GM19035 (cell line): ENCODE results near the gene CNTNAP2.
"Not testable (repeated sequence)": the region's sequence is repeated elsewhere in the genome, so short reads cannot be mapped to it uniquely, and the experiment has no call there.

Experiments used
- ATAC-seq: cut with Tn5 transposase; IDR thresholded peaks from one replicate; pipeline ENCODE4 v1.9.1; 2021; ENCODE audit not compliant: unreplicated experiment

The CNTNAP2 gene

DNA sequence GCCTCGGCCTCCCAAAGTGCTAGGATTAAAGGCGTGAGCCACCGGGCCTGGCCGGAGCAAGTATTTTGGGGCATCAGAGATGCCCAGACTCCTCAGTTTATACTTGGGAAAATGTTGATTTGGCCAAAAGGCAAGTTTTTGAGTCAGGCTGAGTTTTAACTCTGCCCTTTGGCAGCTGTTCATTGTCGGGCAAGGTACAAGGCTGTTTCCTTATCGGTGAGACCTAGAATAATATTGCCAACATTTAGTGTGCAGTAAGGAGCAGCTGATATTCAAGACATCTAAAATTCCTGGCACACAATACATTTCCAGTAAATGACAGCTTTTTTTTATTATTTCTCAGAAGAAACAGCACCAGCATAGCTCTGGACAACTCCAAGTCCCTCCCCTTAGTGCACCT lies 2326.3 kb downstream of the CNTNAP2 start:
- ATAC-seq, result no peak

DNA sequence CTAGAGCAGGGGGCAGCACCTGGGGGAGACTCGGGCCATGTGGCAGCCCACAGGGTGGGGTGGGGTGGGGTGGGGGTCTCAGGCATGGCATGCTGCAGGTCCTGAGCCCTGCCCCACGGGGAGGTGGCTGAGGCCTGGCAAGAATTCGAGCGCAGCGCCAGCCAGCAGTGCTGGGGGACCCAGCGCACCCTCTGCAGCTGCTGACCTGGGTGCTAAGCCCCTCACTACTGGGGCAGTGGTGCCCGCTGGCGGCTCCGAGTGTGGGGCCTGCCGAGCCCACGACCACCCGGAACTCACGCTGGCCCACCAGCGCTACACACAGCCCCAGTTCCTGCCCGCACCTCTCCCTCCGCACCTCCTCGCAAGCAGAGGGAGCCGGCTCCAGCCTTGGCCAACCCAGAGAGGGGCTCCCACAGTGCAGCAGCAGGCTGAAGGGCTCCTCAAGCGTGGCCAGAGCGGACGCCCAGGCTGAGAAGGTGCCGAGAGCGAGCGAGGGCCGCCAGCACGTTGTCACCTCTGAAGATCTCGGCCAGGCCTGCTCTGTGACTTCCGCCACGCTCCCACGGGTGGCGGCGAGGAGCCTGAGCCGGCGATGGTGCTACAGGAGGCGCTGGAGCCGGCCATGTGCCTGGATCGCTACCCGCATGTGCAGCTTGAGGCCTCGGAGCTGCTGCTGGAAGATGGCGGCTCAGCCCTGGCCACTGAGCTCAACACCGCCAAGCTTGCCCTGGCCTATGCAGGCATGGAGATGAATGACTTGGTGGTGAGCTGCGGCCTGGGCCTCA lies 2328.9 kb downstream of the CNTNAP2 start:
- ATAC-seq, result no peak

DNA sequence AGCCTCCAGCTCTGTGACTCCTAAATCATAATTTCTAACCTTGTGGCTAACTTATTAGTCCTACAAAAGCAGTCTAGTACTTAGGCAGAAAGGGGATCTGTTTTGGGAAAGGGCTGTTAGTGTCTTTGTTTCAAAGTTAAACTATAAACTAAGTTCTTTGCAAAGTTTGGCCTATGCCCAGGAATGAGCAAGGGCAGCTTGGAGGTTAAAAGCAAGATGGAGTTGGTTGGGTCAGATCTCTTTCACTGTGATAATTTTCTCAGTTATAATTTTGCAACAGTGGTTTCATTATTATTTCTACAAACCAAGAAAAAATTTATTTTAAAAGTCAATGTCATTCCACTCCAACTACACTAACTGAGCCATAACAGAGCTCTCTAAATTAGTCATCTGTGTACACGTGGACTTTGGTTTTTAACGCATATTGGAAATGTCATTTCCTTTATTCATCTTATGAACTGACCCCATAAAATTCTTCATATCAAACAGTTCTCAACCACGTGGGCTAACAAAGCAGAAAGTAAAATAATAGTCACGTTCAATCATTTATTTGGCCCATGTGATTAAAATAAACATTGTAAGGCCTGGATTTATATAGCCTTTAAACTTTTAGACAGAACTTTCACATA lies 2330.7 kb downstream of the CNTNAP2 start:
- peak; percentile 81 for ATAC-seq

DNA sequence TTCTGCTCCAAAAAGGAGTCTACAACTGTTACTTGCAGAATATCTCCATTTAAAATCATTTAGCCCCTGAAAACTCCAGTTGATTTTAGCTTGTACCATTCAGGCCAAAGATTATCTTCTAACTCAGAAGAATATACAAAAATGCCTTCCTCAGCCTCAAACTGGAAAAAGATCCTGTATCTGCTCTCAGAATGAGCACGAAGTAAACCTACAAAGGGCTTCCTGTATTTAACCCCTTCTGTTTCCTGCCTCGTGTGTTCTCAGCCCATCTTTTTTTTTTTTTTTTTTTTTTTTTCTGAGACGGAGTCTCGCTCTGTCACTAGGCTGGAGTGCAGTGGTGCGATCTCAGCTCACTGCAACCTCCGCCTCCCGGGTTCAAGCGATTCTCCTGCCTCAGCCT lies 2334.9 kb downstream of the CNTNAP2 start:
- ATAC-seq, result not testable (repeated sequence)

DNA sequence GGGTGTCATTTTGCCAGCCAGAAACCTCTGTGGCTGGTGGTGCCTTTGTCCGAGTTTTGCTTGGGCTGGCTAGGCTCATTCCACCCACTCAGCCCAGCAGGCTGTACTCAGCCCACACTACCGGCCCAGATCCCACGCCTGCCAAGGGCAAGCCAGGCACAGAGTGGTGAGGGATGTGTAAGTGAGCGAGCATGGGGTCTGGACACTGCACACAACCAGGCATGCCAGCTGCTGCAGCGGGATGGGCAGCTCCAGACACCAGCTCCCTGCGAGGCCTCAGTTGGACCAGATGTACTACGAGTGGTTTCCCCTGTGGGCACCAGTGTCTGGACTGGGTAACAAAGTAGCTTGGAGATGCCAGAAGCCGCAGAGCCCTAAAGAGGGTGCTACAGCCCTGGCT lies 2339.8 kb downstream of the CNTNAP2 start:
- no peak for ATAC-seq

DNA sequence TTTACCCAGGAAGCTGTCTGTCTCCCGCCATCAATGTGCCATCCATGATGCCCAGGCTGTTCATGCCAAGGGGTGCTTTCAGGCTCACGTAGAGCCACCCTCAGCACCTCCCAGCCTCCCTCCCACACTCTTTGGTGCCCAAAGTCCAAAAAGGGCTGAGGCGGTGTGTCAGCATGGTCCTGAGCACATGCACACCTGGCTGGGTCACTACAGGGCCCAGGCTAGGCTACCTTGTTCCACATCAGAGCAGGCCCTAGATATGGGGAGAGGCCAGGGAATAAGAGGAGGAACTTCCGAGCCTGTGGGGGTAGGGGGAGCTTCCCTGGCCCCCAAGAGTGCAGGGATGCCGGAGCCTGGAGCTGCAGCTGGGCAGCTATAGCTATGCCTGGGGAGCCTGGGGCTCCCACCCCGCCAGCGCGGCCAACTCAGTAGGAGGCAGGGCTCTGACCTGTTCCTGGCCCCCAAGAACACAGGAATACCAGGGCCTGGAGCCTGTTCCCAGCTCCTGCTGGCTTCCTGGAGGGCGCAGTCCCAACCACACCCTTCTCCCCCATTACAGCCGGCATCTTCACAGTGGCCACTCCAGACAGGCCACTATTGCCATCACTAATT lies 2340.8 kb downstream of the CNTNAP2 start:
- ATAC-seq, result no peak

DNA sequence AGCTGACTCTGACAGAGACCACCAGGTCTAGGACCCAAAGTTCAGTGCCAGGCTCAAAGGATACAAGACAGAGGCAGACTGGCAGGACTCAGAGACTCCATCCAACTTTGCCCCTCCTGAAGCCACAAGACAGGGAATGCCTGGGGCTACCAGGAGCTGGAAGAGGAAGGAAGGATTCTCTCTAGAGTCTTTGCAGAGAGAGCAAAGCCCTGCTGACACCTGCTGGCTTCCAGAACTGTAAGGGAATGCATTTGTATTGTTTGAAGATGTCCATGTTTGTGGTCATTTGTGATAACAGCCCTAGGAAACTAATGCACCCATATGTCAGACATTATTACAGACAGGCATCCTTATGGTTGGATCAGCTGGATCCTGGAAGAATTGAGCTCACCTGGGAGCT lies 2341.7 kb downstream of the CNTNAP2 start:
- no peak for ATAC-seq

DNA sequence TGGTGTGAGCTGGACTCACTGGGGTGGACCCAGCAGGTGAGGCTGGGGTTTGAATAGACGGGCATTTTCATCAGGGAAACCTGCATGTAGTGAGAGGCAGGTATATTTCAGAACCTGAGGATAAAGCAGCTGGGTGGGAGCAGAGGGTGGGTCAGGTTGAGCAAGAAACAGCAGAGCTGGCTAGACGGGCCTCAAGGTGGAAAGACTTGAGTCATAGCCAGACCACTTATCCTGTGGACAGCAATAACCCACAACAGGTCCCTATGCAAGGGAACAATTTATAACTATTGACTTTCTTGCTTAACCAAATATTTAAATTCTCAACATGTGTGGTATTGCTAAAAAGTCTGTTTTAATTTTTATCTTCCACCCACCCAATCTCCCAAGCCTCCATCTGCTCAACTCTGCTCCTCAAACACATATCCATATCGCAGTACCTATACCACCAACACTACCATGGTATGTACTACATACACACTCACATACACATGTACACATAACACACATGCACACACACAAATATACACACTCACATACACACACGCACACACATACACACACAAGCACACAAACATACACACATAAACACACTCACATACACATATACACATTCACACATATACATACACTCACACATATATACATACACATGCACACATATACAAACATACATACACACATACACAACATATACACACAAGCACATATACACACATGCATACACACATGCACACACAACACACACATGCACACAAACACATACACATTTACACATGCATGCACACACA lies 2345.0 kb downstream of the CNTNAP2 start:
- ATAC-seq, result no peak

DNA sequence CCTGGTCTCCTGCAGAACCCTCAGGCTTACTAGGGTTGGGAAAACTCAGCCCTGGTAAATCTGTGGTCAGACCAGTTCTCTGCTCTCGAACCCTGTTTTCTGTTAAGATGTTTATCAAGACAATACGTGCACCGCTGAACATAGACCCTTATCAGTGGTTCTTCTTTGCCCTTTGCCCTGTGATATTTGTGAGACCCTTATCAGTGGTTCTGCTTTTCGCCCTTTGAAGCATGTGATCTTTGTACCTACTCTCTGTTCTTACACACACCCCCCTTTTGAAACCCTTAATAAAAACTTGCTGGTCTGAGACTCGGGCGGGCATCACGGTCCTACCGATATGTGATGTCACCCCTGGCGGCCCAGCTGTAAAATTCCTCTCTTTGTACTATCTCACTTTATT lies 2346.2 kb downstream of the CNTNAP2 start:
- ATAC-seq, result not testable (repeated sequence)

DNA sequence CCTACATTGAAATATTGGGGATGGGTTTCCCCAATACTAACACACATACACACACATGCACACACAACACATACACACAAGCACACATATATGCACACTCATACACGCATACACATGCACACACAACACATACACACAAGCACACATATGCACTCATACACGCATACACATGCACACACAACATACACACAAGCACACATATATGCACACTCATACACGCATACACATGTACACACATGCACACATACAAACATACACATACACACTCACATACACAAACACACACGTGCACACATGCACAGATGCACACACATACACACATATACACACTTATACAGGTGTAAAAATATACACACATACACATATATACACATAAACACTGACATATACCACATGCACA lies 2346.6 kb downstream of the CNTNAP2 start:
- no peak for ATAC-seq

DNA sequence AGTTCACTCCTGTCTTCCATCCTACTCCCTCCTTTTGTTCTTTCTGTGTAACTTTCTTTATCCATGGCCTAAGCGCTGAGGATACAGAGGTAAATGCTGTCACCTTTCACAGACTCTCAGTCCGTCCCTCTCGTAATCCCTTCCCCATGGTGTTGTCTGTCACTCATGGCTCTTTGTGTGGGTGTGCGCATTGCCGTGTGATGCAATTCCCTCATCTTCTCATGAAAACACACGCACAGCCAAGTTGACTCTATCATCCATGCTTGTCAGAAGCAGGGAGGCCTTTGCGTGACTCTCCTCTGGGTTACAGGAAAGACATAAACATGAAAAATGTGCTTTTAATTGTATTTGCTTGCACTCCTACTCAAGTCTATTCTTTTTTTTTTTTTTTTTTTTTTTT lies 2348.3 kb downstream of the CNTNAP2 start:
- ATAC-seq, result no peak

DNA sequence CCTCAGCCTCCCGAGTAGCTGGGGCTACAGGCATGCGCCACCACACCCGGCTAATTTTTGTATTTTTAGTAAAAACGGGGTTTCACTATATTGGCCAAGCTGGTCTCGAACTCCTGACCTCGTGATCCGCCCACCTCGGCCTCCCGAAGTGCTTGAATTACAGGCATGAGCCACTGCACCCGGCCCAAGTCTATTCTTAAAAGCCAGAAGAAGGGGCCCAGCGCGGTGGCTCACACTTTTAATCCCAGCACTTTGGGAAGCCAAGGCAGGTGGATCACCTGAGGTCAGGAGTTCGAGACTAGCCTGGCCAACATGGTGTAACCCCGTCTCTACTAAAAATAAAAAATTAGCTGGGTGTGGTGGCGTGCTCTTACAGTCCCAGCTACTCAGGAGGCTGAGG lies 2348.8 kb downstream of the CNTNAP2 start:
- not testable (repeated sequence) for ATAC-seq

DNA sequence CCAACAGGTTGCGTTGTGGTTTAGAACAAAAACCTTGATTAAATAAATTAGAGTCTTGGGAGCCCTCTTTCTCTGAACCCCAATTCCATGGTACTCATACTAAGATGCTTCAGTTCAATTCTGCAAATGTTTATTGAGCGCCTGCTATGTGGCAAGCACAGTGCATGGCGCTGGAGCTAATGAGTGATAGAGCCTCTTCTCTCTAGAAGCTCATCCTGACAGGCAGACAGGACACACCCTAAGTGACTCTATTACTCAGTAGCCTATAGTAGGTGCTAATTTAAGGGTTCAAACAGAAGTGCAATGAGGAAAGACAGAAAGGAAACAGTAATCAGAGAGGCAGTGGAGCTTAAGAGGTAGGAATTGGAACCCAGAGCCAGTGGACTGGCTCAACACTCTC lies 2349.5 kb downstream of the CNTNAP2 start:
- ATAC-seq, result no peak

DNA sequence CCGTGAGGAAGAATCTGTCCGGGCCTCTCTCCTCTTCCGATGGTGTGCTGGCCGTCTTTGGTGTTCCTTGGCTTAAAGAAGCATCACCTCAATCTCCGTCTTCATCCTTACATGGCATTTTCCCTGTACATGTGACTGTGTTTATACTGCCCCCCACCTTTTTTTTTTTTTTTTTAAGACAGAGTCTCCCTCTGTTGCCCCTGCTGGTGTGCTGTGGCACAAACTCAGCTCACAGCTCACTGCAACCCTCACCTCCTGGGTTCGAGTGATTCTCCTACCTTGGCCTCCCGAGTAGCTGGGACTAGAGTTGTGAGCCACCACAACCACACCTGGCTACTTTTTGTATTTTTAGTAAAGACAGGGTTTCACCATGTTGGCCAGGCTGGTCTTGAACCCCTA lies 2352.1 kb downstream of the CNTNAP2 start:
- ATAC-seq, result no peak
